Endothelial cell of hepatic sinusoid (primary cell): ENCODE measurements around the gene GALNT5.
"Not testable (repeated sequence)": the region's sequence is repeated elsewhere in the genome, so short reads cannot be mapped to it uniquely, and the experiment has no call there.

Experiments used
- in situ Hi-C: cut with HindIII; loops from 2 replicates; pipeline ENCODE4 v1.10.0; 2017; ENCODE audit warnings: low sequenced_read_pairs

The GALNT5 gene

DNA sequence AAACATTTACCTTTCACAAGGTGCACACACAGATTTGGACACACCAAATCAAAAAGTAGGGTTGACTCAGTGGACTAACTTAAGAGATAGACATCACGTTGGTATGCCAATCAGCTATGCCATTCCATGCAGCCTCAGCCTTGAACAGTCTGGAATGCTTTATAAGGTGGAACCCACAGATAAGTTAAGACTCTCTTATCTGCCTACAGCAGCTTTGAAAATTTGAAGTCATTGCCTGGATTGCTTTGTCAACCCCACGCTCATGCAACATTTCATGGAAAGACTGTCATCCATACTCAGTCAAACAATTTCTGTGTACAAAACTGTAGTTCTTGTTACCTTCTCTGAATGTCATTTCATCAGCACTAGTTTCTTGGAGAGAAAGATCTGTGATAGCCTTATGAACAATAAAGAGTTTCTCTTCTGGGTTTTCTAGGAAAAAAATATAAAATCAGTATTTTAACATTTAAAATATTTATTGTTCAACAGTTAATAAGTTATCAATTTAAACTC is 66.9 kb downstream of the GALNT5 start:
- in situ Hi-C loops, result no loop called here

DNA sequence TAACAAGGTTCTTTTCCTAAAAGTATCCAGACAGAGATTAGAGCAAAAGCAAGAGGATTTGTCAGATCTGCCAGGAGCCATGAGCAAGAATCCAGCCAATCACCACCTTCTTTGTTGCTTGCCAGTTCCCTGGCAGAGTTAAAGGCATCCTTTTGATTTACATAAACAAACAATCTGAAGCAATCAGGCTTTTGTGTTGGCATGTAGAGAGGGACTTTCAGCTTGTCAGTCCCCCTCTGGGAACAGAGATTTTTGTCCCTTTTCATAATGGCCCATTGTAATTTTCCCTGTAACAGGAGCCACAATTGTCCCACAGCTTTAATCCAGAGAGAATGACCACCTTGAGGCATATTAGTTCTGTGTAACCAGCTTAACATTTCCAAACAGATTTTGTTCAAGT is 68.3 kb downstream of the GALNT5 start, which contains the start of gene ERMN:
ERMN (minus strand) TSS at position 39 of the 400 bp plus-strand sequence. CDS start 182 bp downstream, outside the sequence.
- in situ Hi-C loops, result no loop called here

DNA sequence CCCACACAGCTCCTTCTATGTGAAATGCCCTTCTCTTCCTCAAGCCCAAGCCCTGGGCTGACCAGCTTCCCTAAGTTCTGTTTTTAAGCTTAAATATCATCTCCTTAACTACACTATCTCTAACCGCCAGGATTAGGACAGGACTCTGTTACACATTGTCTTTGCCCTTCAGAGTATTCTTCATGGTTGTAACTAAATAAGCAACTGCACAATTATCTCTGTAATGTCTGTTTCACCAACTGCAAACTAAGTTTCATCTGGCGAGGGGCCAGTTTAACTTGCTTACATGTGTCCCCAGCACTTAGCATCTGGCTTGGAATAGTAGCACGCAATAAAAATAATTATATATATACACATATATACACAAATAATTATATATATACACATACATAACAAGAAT is 69.2 kb downstream of the GALNT5 start:
- in situ Hi-C loops, result no loop called here

DNA sequence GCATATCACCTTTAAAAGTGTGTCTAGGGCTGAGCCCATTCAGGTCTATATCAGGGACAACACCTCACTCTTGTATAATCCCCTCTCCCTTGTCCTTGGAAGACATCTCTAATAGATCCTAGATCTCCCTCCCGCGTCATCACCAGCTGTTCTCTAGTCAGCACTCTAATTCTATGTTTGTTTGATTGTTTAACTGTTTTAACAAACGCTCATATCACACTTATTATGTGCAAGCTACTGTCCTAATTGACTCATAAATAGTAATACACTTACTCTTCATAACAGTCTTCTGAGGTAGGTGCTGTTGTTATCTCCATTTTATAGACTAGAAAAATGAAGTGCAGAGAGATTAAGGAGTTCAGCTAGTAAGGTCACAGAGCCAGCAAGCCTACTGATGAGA is 69.7 kb downstream of the GALNT5 start:
- in situ Hi-C loops, result no loop called here

DNA sequence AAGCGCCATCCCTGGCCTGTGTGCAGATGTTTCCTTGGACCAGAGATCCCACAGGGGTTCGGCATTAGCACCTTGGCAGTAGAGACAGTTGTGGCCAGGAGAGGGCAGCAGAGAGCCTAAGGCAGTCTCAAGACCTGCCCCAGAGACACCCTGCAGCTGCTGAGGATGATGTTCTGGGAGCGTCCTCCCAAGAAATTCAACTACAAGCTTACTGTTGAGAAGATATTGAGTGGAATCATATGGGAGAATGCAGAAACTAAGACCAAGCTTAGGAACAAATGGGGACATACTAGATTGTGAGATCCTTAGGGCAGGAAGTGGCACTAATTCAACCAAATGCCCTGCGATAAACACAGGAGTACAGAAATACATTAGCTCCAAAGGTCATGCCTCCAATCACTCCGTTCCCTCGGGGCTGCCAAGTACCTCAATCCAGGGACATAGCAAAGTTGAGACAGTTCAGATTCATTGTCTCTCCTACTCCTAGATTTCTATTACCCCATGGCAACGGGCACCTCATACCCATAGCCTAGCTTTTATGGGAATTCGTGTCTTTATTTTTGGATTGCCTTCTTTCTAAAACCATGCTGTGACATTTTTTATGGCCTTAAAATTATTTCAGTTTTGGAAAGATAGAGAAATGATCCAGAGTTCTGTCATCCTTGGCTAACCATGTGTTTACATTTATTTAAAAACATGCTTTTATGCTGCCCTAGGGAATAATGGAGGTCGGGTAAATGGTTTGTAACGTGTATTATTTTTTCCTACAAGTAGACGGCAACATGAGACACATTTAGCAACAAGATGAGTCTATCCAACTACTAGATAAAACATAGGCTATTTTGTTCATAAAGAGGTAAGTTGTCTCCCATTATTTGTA is 70.4 kb downstream of the GALNT5 start:
- in situ Hi-C loops, result no loop called here

DNA sequence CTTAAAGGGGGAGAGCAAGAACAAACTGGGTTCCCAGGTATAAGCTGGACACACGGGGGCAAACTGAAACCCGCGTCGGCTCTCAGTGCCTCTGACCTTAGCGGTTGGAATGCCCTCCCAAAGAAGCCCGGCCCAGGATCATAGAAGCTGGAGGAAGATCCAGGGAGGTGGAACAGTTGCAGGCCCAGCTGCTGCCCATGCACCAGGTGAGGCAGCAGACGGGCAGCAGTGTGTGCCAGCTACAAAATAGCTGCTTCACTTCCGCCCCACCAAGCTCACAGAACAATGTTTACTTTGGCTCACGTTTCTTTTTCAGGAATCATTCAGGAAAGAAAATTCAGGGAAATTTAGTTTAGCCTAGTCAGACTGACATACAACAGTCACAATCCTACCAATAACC is 72.0 kb downstream of the GALNT5 start:
- in situ Hi-C loops, result no loop called here

DNA sequence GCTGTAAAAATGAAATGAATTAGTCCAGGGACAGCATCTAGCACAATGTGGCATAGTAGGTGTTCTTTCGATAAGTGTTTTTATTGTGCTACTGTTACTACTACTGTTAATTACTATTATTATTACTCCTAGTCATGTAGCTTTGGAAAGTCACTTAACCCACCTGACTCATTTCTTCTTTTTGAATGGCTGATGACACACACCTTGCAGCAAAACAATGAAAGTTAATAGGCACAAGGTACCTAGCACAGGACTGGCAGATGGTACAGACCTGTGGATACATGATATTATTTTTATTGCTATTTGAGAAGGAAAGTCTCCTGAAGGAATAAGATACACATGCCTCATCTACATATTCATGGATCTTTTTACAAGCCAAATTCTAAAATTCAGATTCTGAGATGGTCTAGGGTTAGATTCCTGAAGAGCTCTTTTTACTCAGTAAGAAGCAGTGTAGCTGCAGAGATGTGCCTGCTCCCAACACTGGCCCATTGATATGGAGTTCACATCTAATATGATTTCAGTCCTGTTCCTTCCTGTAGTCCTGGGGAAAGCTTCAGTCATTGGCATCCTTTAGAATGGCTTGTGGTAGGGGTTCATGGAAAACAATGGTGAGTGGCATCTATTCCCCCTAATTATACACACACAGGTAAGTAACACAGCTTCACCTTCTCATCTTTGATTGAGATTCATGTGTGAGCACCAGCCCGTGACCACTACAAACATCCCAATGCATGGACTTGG is 76.0 kb downstream of the GALNT5 start:
- in situ Hi-C loops, result no loop called here

DNA sequence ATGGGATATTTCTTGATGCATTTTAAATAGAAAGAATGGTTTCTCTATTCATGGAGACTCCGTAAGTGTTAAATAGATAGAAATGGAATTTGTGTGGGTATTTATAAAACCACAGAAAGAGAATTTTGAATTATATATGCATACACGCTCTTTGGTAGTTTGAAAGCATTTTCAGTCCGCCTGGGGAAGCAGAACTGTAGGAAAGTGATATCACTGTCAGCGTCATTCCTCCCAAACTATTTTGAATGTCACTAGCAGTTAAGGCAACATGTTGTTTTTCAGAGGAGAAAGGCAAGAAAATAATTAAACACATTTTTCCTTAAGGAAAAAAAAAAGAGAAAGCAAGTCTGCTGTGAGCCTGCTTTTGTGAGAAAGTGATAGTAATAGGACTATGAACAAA is 76.8 kb downstream of the GALNT5 start:
- in situ Hi-C loops, result no loop called here

DNA sequence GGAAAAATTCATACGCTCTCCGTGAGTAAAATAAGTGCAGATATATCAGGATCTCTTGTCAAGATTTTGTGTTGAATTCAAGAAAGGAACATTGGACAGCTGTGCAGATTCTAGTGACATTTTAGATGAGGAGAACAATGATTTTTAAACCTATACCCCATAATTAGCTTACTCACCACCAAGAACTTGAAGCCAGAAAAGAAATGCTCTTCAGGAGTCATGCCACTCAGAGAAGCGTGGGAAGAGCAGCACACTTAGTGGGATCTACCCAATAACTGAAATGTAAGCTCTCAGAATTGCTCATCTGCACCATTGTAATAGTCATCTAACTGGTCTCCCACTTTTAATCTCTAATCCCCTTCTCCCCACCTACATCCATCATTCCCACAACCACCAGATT is 77.3 kb downstream of the GALNT5 start:
- in situ Hi-C loops, result no loop called here

DNA sequence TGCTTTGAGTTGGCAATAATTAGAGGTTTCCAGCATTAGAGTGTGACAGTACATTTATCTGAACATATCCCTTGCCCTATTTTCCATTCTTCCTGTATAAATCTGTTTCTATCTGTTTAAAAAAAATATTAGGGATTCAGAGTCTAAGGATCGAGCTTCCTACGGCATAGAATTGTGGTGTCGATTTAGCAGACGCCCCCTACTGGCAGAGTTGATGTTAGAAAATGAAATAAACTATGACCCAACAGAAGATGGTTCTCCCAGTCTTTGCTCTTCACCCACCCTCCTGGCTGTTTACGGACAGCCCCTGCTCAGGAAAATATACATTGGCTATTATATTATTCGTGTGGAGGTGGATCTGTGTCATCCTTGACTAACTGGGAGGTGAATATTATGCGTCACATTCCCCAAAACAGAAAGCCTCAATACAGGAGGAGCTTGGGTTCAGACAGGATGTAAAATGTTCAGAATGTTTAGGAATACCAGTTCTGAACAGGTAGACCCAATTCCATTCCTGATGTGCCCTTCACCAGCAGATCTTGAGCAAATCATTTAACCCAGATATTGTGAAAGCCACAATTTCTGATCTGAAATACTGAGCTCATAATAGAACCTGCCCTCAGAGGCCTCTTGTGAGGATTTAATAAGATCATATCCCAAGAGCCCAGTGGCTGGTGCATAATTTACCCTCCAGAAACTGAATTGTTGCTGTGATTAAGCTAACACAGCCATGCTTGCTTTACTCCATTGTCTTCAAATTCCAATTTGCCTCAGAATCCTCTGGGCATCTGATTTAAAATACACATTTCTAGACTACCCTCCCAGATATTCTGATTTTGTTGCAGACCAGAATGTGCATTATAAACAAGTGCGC is 78.9 kb downstream of the GALNT5 start:
- in situ Hi-C loops, result no loop called here

DNA sequence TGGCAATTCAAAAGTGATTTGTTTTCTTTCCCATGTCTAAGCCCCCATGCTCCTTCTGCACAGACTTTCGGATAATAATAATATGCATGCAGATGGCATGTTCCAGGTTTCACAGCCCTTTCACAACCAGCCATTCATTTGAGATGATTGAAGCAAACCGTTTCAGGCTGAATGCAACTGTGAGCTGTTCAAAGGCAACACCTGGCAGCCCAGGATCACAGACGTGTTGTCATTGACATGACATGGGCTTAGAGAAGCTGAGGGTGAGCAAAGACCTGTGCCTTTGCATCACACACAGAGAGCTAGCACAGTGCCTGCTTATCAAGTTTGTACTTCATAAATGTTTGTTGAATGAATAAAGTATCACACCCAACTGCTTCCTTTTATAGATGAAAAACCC is 80.5 kb downstream of the GALNT5 start:
- in situ Hi-C loops, result no loop called here

DNA sequence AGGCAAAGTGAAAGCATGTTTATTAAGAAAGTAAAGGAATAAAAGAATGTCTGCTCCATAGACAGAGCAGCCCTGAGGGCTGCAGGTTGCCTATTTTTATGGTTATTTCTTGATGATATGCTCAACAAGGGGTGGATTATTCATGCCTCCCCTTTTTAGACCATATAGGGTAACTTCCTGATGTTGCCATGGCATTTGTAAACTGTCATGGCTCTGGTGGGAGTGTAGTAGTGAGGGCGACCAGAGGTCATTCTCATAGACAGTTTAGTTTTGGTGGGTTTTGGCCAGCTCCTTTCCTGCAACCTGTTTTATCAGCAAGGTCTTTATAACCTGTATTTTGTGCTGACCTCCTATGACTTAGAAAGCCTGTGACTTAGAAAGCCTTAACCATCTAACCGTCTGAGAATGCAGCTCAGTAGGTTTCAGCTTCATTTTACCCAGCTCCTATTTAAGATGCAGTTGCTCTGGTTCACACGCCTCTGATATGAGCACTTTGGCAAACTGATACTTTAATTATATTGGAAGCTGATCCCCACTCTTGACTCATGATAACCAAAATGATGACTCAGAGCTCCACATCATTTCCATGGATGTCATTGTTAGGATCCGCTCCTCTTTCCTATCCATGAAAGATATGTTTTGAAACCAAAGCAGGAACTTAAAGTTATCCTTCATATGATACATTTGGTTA is 82.6 kb downstream of the GALNT5 start:
- in situ Hi-C loops, result no loop called here

DNA sequence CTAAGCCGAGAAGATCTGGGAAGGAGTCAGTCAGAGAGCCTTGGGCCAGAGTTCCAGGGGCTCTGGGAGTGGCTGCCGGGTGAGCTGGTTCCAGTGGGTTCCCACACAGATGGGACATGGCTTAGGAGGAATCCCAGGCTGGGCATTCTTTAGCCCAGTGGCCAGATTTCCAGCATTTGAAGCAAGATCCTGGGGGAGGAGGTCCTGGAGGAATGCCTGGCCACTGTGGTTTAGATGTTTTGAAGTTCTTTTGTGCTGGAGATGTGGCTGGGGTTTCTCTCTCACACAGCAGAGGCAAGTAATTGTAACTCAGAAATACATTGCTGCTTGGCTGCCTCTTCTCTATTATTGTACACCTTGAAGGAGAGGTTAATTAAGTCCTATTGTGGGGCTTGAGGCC is 83.9 kb downstream of the GALNT5 start:
- in situ Hi-C loops, result not testable (repeated sequence)

DNA sequence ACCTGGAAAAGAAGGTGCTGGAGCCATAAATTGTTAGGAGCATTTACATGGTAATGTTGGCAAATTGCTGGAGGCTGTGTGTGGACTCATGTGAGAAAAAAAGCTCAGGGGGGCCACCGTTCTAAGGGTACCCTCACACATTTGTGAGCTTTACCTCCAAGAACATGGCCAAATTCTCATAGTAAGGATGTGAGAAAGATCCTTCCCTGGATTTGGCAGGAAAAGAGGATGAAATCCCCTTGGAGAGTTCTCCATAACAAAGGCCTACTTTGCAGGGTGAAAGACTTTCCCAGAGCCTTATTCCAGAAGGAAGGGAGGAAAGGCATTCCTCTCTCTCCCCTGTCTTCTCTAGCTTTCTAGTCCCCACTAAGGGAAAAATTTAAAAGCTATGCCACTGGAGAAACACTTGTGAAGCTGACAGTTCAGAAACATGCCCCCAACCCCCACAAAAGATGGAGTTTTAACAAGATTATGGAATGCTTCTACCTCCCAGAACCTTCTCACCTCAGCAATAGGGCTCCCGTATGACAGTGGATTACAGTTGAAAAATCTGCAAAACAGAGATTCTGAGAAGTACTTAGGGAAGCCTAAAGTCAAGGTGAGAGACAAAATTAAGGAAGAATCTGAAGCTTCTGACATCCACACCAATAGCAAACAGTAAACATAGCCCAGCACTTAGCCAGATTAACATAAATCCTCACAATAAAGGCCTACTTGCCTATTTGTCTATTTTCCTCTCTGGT is 88.3 kb downstream of the GALNT5 start:
- in situ Hi-C loops, result no loop called here

DNA sequence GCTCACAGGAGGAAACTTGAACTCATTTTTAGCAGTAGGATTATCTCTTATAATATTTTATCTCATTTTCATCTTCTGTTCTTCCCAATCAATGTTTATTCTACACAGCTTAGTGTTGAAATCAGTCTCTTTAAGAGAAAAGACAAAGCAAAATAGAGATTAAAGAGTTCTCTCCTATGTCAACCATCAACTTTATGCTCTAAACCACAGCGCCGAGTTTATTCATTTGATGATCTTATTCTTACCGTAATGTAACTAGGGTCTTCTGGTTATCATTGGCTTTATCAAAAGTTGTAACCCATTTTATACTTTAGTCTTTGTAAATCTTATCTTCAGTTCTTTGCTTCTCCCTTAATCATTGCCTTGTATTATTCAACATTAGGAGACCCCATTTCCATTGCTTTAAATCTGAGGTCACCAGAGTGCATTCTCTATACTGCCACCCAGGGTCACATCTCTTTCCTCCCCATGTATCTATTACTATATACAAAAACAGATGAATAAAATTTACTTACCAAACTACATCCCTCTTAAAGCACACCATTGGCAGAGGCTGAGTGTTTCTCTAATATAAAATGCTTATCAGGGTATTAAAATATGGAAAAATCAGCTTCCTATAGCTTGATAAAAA is 90.9 kb downstream of the GALNT5 start:
- in situ Hi-C loops, result no loop called here

DNA sequence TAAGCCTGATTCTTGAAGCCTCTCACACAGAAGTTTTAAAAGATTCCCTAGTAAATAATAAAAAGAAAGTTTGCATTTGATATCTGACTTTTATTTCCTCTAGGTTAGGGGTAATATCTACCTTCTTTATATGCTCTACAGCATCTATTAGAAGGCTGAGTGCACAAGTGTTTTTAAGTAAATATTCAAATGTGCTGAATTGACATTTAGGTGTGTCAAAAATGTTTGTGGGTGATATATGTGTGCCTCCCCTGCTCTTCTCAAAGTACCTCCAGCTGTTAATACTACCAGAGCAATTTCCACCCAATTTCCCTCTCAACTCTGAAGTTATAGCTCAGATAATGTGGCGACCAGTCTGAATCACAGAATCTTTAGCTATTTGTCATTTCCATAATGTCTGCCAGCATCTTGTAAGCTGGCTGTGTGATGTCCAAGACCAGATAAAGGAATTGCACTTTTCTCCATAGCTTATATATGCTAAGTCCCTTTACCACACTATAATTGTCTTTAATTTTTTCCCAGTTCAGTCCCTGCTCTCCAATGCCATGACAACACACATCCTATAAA is 92.5 kb downstream of the GALNT5 start:
- in situ Hi-C loops, result no loop called here

DNA sequence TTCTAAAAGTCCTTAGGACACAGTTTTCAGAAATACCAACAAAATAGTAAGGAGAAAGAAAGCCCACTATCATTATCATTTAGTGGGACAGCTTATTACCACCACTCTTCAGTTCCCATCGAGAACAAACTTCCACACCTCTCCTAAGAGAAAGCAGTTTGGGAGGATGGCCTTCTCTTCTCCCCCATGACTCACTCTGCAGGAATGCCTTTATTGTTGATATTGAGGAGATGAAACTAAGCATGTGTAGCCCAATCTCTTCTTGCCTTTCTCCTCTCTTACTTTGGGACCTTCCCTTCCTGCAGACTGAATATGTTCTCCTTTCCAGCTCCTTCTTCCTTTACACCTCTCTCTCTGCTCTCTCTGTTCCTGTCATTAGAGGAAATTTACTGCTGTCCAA is 98.1 kb downstream of the GALNT5 start:
- in situ Hi-C loops, result no loop called here

DNA sequence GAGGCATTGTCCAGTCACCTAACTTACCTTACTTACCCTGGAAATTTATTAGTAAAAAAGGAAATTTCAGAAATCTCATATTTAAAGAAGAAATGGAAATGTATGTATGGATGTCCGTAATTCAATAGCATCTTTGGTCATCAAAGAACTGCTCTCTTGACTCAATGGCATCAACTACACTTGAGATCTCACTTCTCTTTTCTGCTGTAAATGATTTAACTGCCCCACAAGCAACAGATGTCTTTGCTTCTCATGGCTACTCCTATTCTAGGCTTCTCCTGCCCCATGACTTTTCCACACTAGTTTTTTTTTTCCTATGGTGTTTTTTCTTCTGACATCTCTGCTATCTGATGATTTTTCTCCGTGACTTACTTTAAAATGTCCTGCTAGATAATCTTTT is 102.1 kb downstream of the GALNT5 start:
- in situ Hi-C loops, result no loop called here

DNA sequence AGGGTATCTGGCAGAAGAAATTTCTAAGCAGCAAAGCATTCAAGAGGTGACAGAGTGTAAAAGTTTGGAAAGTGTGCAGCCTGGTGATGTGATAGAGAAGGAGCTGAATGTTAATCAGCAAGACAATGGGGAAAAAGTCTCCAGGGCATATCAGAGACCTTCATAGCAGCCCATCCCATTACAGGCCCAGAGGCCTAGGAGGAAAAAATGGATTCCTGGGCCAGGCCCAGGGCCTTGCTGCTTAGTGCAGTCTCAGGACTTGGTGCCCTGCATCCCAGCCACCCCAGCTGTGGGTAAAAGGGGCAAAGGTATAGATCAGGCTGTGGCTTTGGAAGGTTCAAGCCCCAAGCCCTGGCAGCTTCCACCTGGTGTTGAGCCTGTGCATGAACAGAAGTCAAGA is 104.0 kb downstream of the GALNT5 start:
- in situ Hi-C loops, result no loop called here
